RWPE1 (cell line): Measurements from ENCODE around the gene ZNF146.
"Not testable (repeated sequence)": the region's sequence is repeated elsewhere in the genome, so short reads cannot be mapped to it uniquely, and the experiment has no call there.

ENCODE experiments used
- CTCF ChIA-PET: fragments of 350-600 bp; sonication (Branson Sonifier 250); formaldehyde crosslinking; extraction: SDS; loops from one replicate; lab custom pipeline; 2021; lab: Yijun Ruan, JAX
- POLR2A ChIA-PET: fragments of 400-600 bp; formaldehyde crosslinking; extraction: SDS; loops from one replicate; lab custom pipeline; 2020; ENCODE audit warnings: antibody characterized with exemption; ENCODE audit not compliant: low non-redundant PET; lab: Yijun Ruan, JAX
- DNase-seq: peaks from one replicate; pipeline ENCODE4 v3.0.0; 2012; ENCODE audit warnings: low spot score
- H3K27ac ChIP-seq: fragments of 450-650 bp; 2 replicates; pipeline ENCODE4 v1.5.1; 2017
- TF ChIP-seq, protein P1 (sequence below): fragments of 450-650 bp; conservative IDR thresholded peaks from 2 replicates; pipeline ENCODE4 v1.5.1; 2017; ENCODE audit warnings: low read depth, mild to moderate bottlenecking

The ZNF146 gene

GRCh38 chr19:36225219-36225892 lies 10.4 kb downstream of the ZNF146 start:
- POLR2A ChIA-PET = no interaction called here

GRCh38 chr19:36233626-36234025 lies 18.7 kb downstream of the ZNF146 start:
- CTCF ChIA-PET, DNase-seq, H3K27ac ChIP-seq, POLR2A ChIA-PET: not testable (repeated sequence)

More at GRCh38 chr19:36225219-36225892, 10.4 kb downstream of the ZNF146 start:
- TF ChIP-seq, protein P1, sequence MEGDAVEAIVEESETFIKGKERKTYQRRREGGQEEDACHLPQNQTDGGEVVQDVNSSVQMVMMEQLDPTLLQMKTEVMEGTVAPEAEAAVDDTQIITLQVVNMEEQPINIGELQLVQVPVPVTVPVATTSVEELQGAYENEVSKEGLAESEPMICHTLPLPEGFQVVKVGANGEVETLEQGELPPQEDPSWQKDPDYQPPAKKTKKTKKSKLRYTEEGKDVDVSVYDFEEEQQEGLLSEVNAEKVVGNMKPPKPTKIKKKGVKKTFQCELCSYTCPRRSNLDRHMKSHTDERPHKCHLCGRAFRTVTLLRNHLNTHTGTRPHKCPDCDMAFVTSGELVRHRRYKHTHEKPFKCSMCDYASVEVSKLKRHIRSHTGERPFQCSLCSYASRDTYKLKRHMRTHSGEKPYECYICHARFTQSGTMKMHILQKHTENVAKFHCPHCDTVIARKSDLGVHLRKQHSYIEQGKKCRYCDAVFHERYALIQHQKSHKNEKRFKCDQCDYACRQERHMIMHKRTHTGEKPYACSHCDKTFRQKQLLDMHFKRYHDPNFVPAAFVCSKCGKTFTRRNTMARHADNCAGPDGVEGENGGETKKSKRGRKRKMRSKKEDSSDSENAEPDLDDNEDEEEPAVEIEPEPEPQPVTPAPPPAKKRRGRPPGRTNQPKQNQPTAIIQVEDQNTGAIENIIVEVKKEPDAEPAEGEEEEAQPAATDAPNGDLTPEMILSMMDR = no peak
- no peak overlapping the region for H3K27ac ChIP-seq
- DNase-seq = no peak
- CTCF ChIA-PET = no interaction called here

DNA sequence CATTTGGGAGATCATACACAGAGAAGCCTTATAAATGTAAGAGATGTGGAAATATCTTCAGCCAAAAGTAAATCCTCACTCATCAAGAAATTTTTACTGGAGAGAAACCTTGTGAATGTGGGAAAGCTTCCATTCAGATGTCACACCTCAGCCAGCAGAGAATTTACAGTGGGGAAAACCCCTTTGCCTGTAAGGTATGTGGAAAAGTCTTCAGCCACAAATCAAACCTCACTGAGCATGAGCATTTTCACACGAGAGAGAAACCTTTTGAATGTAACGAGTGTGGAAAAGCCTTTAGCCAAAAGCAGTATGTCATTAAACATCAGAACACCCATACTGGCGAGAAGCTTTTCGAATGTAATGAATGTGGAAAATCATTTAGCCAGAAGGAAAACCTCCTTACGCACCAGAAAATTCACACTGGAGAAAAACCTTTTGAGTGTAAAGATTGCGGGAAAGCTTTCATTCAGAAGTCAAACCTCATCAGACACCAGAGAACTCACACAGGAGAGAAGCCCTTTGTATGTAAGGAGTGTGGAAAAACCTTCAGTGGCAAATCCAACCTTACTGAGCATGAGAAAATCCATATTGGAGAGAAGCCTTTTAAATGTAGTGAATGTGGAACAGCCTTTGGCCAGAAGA lies 21.5 kb downstream of the ZNF146 start:
- H3K27ac ChIP-seq = no peak overlapping the region
- no peak for DNase-seq
- POLR2A ChIA-PET = no interaction called here
- CTCF ChIA-PET = interaction anchor here (1.2 kb wide), 1 partner anchor 50 kb away, joined by 3 read pairs; no protein-coding TSS in a partner anchor
- TF ChIP-seq, protein P1 = no peak

DNA sequence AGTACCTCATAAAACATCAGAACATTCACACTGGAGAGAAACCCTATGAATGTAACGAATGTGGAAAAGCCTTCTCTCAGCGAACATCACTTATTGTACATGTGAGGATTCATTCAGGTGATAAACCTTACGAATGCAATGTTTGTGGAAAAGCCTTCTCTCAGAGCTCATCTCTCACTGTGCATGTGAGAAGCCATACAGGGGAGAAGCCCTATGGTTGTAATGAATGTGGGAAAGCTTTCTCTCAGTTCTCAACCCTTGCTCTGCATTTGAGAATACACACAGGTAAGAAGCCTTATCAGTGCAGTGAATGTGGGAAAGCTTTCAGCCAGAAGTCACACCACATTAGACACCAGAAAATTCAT lies 22.0 kb downstream of the ZNF146 start:
- ChIA-PET POLR2A (no interaction called here), CTCF (no interaction called here)
- H3K27ac ChIP-seq = no peak overlapping the region
- DNase-seq = no peak
- TF ChIP-seq, protein P1 = no peak

- no peak for DNase-seq
- POLR2A ChIA-PET = no interaction called here
- TF ChIP-seq, protein P1 = no peak
- no peak overlapping the region for H3K27ac ChIP-seq
- CTCF ChIA-PET = no interaction called here
These were observed 29.2 kb downstream of the ZNF146 start for GRCh38 chr19:36244066-36244465.

- ChIA-PET POLR2A (no interaction called here), CTCF (interaction anchor here (0.6 kb wide), 1 partner anchor 17 kb away, joined by 3 read pairs; no protein-coding TSS in a partner anchor)
- DNase-seq = no peak
- TF ChIP-seq, protein P1 = no peak
- H3K27ac ChIP-seq = no peak overlapping the region
These were observed 30.5 kb downstream of the ZNF146 start for GRCh38 chr19:36245210-36246005.
